ENCODE results near the gene CHGA. TPM values are rescaled to one million over a fixed set of nuclear protein-coding genes. Genes with fewer than 3 reads are reported as not detected.

Gene CHGA
- total and polyA plus RNA-seq, 2 of the 8 experiments (the other 6 are each of a cell fraction or from before 2014, with no cell fraction given): 17.5 to 28.2 TPM

GRCh38 chr14:92906420-92906819 lies 16.5 kb upstream of the CHGA start (continued):
- TF ChIP-seq JUN (IDR thresholded peaks at IDR 0.05; ENCODE audit: low read depth, low read length): no peak
- TF ChIP-seq NANOG (IDR thresholded peaks at IDR 0.05; ENCODE audit: insufficient read depth, low read depth, low read length, poor library complexity, severe bottlenecking): no peak

All from H1 (cell line).